Gastrocnemius medialis (tissue), 4 donors: ENCODE results near the gene PRR15.

ENCODE experiments used
- POLR2A ChIP-seq, 2 donors: fragments of 450-650 bp; IDR thresholded peaks; one replicate each; pipeline ENCODE4 v1.6.1; 2017; ENCODE audit warnings: antibody characterized with exemption in 2 of 2, mild to moderate bottlenecking in 2 of 2, moderate library complexity in 2 of 2
- TF ChIP-seq, protein P1 (sequence below), 5 experiments: fragments of 450-650 bp in 3 of 5; fragments of 200-600 bp in 2 of 5; sonication (generic) in 2 of 5; IDR thresholded peaks in 4 of 5; conservative IDR thresholded peaks in 1 of 5; 1 replicate in 4 of 5; 2 replicates in 1 of 5; pipeline ENCODE4 v1.5.1; 2016 to 2019; ENCODE audit warnings: antibody characterized with exemption in 5 of 5, mild to moderate bottlenecking in 3 of 5, moderate library complexity in 3 of 5

DNA sequence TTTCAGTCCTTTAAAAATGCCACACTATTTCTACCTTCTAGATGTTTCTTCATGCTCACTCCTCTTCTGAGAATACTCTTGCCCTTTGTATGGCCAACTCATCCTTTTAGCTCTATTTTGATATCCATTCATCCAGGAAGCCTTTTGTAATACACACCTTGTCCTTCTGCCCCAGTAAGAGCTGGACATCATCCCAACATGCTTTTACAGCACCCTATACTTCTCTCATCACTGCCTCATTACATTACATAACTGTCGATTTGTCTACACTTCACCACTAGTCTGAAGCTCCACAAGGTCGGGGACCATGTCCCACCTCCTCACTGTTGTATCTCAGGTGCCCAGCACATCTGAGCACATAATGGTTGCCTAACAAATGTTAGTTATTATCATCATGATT lies 29.2 kb downstream of the PRR15 start:
- TF ChIP-seq, protein P1, sequence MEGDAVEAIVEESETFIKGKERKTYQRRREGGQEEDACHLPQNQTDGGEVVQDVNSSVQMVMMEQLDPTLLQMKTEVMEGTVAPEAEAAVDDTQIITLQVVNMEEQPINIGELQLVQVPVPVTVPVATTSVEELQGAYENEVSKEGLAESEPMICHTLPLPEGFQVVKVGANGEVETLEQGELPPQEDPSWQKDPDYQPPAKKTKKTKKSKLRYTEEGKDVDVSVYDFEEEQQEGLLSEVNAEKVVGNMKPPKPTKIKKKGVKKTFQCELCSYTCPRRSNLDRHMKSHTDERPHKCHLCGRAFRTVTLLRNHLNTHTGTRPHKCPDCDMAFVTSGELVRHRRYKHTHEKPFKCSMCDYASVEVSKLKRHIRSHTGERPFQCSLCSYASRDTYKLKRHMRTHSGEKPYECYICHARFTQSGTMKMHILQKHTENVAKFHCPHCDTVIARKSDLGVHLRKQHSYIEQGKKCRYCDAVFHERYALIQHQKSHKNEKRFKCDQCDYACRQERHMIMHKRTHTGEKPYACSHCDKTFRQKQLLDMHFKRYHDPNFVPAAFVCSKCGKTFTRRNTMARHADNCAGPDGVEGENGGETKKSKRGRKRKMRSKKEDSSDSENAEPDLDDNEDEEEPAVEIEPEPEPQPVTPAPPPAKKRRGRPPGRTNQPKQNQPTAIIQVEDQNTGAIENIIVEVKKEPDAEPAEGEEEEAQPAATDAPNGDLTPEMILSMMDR (IDR thresholded peaks at IDR 0.05 in 4 of 5, conservative IDR thresholded peaks at IDR 0.05 in 1 of 5): no peak
- TF ChIP-seq POLR2A (IDR thresholded peaks at IDR 0.05): no peak
